ENCODE results near the gene GFOD2.
A peak's percentile ranks its signal among the peaks of the same experiment; 100 is the strongest.

GFOD2 gene

GRCh38 chr16:67658849-67659674 lies 60.1 kb downstream of the GFOD2 start:
- Histone ChIP-seq H3K79me2 (ENCODE audit: control insufficient read depth, insufficient read depth, low read length, unreplicated experiment) (no peaks in the 10 kb centered on the region), H3K27me3 (ENCODE audit: insufficient read depth, low read length) (peaks cover 9% of the 10 kb centered on the region), H2AFZ (ENCODE audit: low read length, unreplicated experiment) (no peak overlapping the region), H3K4me1 (ENCODE audit: control insufficient read depth, insufficient read depth, low read length, unreplicated experiment) (peaks cover 4% of the 10 kb centered on the region), H3K27ac (ENCODE audit: low read depth, low read length) (no peak overlapping the region), H3K36me3 (ENCODE audit: insufficient read depth, low read length) (no peaks in the 10 kb centered on the region), H3K4me3 (ENCODE audit: low read depth, low read length) (peak overlapping the region; percentile 85)

GRCh38 chr16:67657751-67658518 lies 61.2 kb downstream of the GFOD2 start:
- Histone ChIP-seq H3K27ac (ENCODE audit: low read depth, low read length) (no peak overlapping the region), H3K27me3 (ENCODE audit: insufficient read depth, low read length) (peaks cover 20% of the 10 kb centered on the region), H3K4me3 (ENCODE audit: low read depth, low read length) (no peak overlapping the region), H3K36me3 (ENCODE audit: insufficient read depth, low read length) (no peaks in the 10 kb centered on the region), H3K79me2 (ENCODE audit: control insufficient read depth, insufficient read depth, low read length, unreplicated experiment) (no peaks in the 10 kb centered on the region), H2AFZ (ENCODE audit: low read length, unreplicated experiment) (no peak overlapping the region), H3K4me1 (ENCODE audit: control insufficient read depth, insufficient read depth, low read length, unreplicated experiment) (peaks cover 4% of the 10 kb centered on the region)

GRCh38 chr16:67657017-67657608 lies 62.0 kb downstream of the GFOD2 start:
- Histone ChIP-seq H3K27ac (ENCODE audit: low read depth, low read length) (no peak overlapping the region), H3K27me3 (ENCODE audit: insufficient read depth, low read length) (peaks cover 24% of the 10 kb centered on the region), H2AFZ (ENCODE audit: low read length, unreplicated experiment) (no peak overlapping the region), H3K79me2 (ENCODE audit: control insufficient read depth, insufficient read depth, low read length, unreplicated experiment) (no peaks in the 10 kb centered on the region), H3K4me3 (ENCODE audit: low read depth, low read length) (no peak overlapping the region), H3K4me1 (ENCODE audit: control insufficient read depth, insufficient read depth, low read length, unreplicated experiment) (peaks cover 4% of the 10 kb centered on the region), H3K36me3 (ENCODE audit: insufficient read depth, low read length) (no peaks in the 10 kb centered on the region)

GRCh38 chr16:67656344-67657016 lies 62.6 kb downstream of the GFOD2 start:
- Histone ChIP-seq H3K27me3 (ENCODE audit: insufficient read depth, low read length) (peaks cover 31% of the 10 kb centered on the region), H3K27ac (ENCODE audit: low read depth, low read length) (no peak overlapping the region), H3K79me2 (ENCODE audit: control insufficient read depth, insufficient read depth, low read length, unreplicated experiment) (no peaks in the 10 kb centered on the region), H3K4me3 (ENCODE audit: low read depth, low read length) (no peak overlapping the region), H3K4me1 (ENCODE audit: control insufficient read depth, insufficient read depth, low read length, unreplicated experiment) (peaks cover 4% of the 10 kb centered on the region), H2AFZ (ENCODE audit: low read length, unreplicated experiment) (no peak overlapping the region), H3K36me3 (ENCODE audit: insufficient read depth, low read length) (no peaks in the 10 kb centered on the region)

- Histone ChIP-seq H2AFZ (ENCODE audit: low read length, unreplicated experiment) (no peak overlapping the region), H3K79me2 (ENCODE audit: control insufficient read depth, insufficient read depth, low read length, unreplicated experiment) (no peaks in the 10 kb centered on the region), H3K27ac (ENCODE audit: low read depth, low read length) (no peak overlapping the region), H3K4me3 (ENCODE audit: low read depth, low read length) (no peak overlapping the region), H3K36me3 (ENCODE audit: insufficient read depth, low read length) (no peaks in the 10 kb centered on the region), H3K27me3 (ENCODE audit: insufficient read depth, low read length) (peaks cover 42% of the 10 kb centered on the region), H3K4me1 (ENCODE audit: control insufficient read depth, insufficient read depth, low read length, unreplicated experiment) (peaks cover 4% of the 10 kb centered on the region)
Observed at GRCh38 chr16:67655363-67655762, 63.8 kb downstream of the GFOD2 start.

- Histone ChIP-seq H3K27me3 (ENCODE audit: insufficient read depth, low read length) (peaks cover 51% of the 10 kb centered on the region), H3K27ac (ENCODE audit: low read depth, low read length) (no peak overlapping the region), H3K79me2 (ENCODE audit: control insufficient read depth, insufficient read depth, low read length, unreplicated experiment) (no peaks in the 10 kb centered on the region), H2AFZ (ENCODE audit: low read length, unreplicated experiment) (no peak overlapping the region), H3K36me3 (ENCODE audit: insufficient read depth, low read length) (no peaks in the 10 kb centered on the region), H3K4me3 (ENCODE audit: low read depth, low read length) (no peak overlapping the region), H3K4me1 (ENCODE audit: control insufficient read depth, insufficient read depth, low read length, unreplicated experiment) (peaks cover 4% of the 10 kb centered on the region)
Observed at GRCh38 chr16:67654403-67654911, 64.7 kb downstream of the GFOD2 start.

- H2AFZ ChIP-seq (ENCODE audit: low read length, unreplicated experiment) = no peak overlapping the region
- peaks cover 57% of the 10 kb centered on the region for H3K27me3 ChIP-seq (ENCODE audit: insufficient read depth, low read length)
- no peaks in the 10 kb centered on the region for H3K36me3 ChIP-seq (ENCODE audit: insufficient read depth, low read length)
- no peak overlapping the region for H3K27ac ChIP-seq (ENCODE audit: low read depth, low read length)
- H3K4me3 ChIP-seq (ENCODE audit: low read depth, low read length) = peak overlapping the region; percentile 73
- no peaks in the 10 kb centered on the region for H3K4me1 ChIP-seq (ENCODE audit: control insufficient read depth, insufficient read depth, low read length, unreplicated experiment)
- no peaks in the 10 kb centered on the region for H3K79me2 ChIP-seq (ENCODE audit: control insufficient read depth, insufficient read depth, low read length, unreplicated experiment)
Observed at GRCh38 chr16:67653789-67654402, 65.2 kb downstream of the GFOD2 start.

GRCh38 chr16:67653128-67653788 lies 65.9 kb downstream of the GFOD2 start:
- Histone ChIP-seq H3K4me3 (ENCODE audit: low read depth, low read length) (peak overlapping the region; percentile 73), H2AFZ (ENCODE audit: low read length, unreplicated experiment) (no peak overlapping the region), H3K4me1 (ENCODE audit: control insufficient read depth, insufficient read depth, low read length, unreplicated experiment) (no peaks in the 10 kb centered on the region), H3K27ac (ENCODE audit: low read depth, low read length) (no peak overlapping the region), H3K27me3 (ENCODE audit: insufficient read depth, low read length) (peaks cover 63% of the 10 kb centered on the region), H3K79me2 (ENCODE audit: control insufficient read depth, insufficient read depth, low read length, unreplicated experiment) (no peaks in the 10 kb centered on the region), H3K36me3 (ENCODE audit: insufficient read depth, low read length) (no peaks in the 10 kb centered on the region)

GRCh38 chr16:67652578-67653127 lies 66.5 kb downstream of the GFOD2 start:
- Histone ChIP-seq H3K4me3 (ENCODE audit: low read depth, low read length) (peak overlapping the region; percentile 73; the same call in 1 of the 2 replicates), H3K4me1 (ENCODE audit: control insufficient read depth, insufficient read depth, low read length, unreplicated experiment) (no peaks in the 10 kb centered on the region), H3K27ac (ENCODE audit: low read depth, low read length) (no peak overlapping the region), H3K79me2 (ENCODE audit: control insufficient read depth, insufficient read depth, low read length, unreplicated experiment) (no peaks in the 10 kb centered on the region), H2AFZ (ENCODE audit: low read length, unreplicated experiment) (no peak overlapping the region), H3K36me3 (ENCODE audit: insufficient read depth, low read length) (no peaks in the 10 kb centered on the region), H3K27me3 (ENCODE audit: insufficient read depth, low read length) (peaks cover 69% of the 10 kb centered on the region)

Data from ACC112 (cell line).